NCI-H510A (cell line): ENCODE data around the gene EXOSC7.

Source experiments
- DNase-seq: peaks from one replicate; lab custom pipeline; 2025; lab: John Stamatoyannopoulos, UW

EXOSC7 gene

GRCh38 chr3:45055411-45056143, 79.5 kb downstream of the EXOSC7 start:
- DNase-seq: no peak

GRCh38 chr3:45056608-45057301, 80.7 kb downstream of the EXOSC7 start:
- DNase-seq: no peak

GRCh38 chr3:45057557-45057956, 81.5 kb downstream of the EXOSC7 start:
- no peak for DNase-seq

GRCh38 chr3:45059132-45059531, 83.1 kb downstream of the EXOSC7 start:
- no peak for DNase-seq

GRCh38 chr3:45060165-45060892, 84.3 kb downstream of the EXOSC7 start:
- no peak for DNase-seq
